Measurements from ENCODE around the gene A1BG.
A peak's percentile ranks its signal among the peaks of the same experiment; 100 is the strongest.

Gene A1BG

GRCh38 chr19:58326914-58327726, 26.2 kb downstream of the A1BG start, which contains the start of gene ZSCAN22 (continued):
- no peak for TF ChIP-seq TSHZ1 (tag by site-specific recombination; IDR thresholded peaks at IDR 0.05; ENCODE audit: borderline replicate concordance)
- peak; percentile 77 for TF ChIP-seq MZF1 (tag by site-specific recombination; IDR thresholded peaks at IDR 0.05; ENCODE audit: borderline replicate concordance)
- TF ChIP-seq ZNF600 (tag by site-specific recombination; IDR thresholded peaks at IDR 0.05) = peak; percentile 90
- TF ChIP-seq ZNF148 (tag by site-specific recombination; IDR thresholded peaks at IDR 0.05; ENCODE audit: borderline replicate concordance) = no peak
- peak; percentile 72 for TF ChIP-seq KLF9 (tag by site-specific recombination; IDR thresholded peaks at IDR 0.05; ENCODE audit: low read depth)
- no peak for TF ChIP-seq ZNF26 (tag by site-specific recombination; IDR thresholded peaks at IDR 0.05)
- TF ChIP-seq ZNF654 (tag by site-specific recombination; IDR thresholded peaks at IDR 0.05; ENCODE audit: low read depth) = no peak
- no peak for TF ChIP-seq ZNF548 (tag by site-specific recombination; IDR thresholded peaks at IDR 0.05)
- TF ChIP-seq ZNF18 (tag by site-specific recombination; IDR thresholded peaks at IDR 0.05) = peak; percentile 65
- no peak for TF ChIP-seq SALL2 (tag by site-specific recombination; IDR thresholded peaks at IDR 0.05; ENCODE audit: borderline replicate concordance)
- no peak for TF ChIP-seq ZNF221 (tag by site-specific recombination; IDR thresholded peaks at IDR 0.05; ENCODE audit: borderline replicate concordance)
- TF ChIP-seq BCL11A (tag by site-specific recombination; IDR thresholded peaks at IDR 0.05; ENCODE audit: low read depth) = 0 out of 2 replicates have a peak, but pooled peaks have one; percentile 43
- TF ChIP-seq ZFP69B (tag by site-specific recombination; IDR thresholded peaks at IDR 0.05) = peak; percentile 82
- peak; percentile 45; the same call in 1 of the 2 replicates for TF ChIP-seq ZBTB8A (tag by site-specific recombination; IDR thresholded peaks at IDR 0.05)
- TF ChIP-seq ZNF169 (tag by site-specific recombination; IDR thresholded peaks at IDR 0.05) = no peak
- no peak for TF ChIP-seq ZNF354C (tag by site-specific recombination; IDR thresholded peaks at IDR 0.05; ENCODE audit: borderline replicate concordance, low read depth)
- no peak for TF ChIP-seq ZNF311 (tag by site-specific recombination; IDR thresholded peaks at IDR 0.05; ENCODE audit: borderline replicate concordance)
- peak; percentile 75 for TF ChIP-seq PATZ1 (tag by site-specific recombination; IDR thresholded peaks at IDR 0.05)
- peak; percentile 91 for TF ChIP-seq ZBTB10 (tag by site-specific recombination; IDR thresholded peaks at IDR 0.05)
- TF ChIP-seq ZNF350 (tag by site-specific recombination; IDR thresholded peaks at IDR 0.05) = no peak
- TF ChIP-seq ZNF223 (tag by site-specific recombination; IDR thresholded peaks at IDR 0.05) = no peak; the same call in 1 of the 2 replicates
- no peak; the same call in 1 of the 2 replicates for TF ChIP-seq ZSCAN18 (tag by site-specific recombination; IDR thresholded peaks at IDR 0.05)

Measured in HEK293 (cell line).